Measurements from ENCODE around the gene FPR2.

FPR2 gene

GRCh38 chr19:51807925-51808324 is 46.9 kb downstream of the FPR2 start:
- no peak for DNase-seq

- no peak for DNase-seq
These were observed 47.5 kb downstream of the FPR2 start for GRCh38 chr19:51808333-51808986.

- no peak for DNase-seq
These were observed 48.8 kb downstream of the FPR2 start for GRCh38 chr19:51809787-51810186.

GRCh38 chr19:51810223-51810622 is 49.2 kb downstream of the FPR2 start:
- peak; percentile 50 for DNase-seq

GRCh38 chr19:51811344-51811743 is 50.4 kb downstream of the FPR2 start:
- DNase-seq = no peak

GRCh38 chr19:51815043-51815442 is 54.1 kb downstream of the FPR2 start:
- DNase-seq = no peak

GRCh38 chr19:51816711-51817110 is 55.7 kb downstream of the FPR2 start:
- DNase-seq = no peak

GRCh38 chr19:51820011-51820410 is 59.0 kb downstream of the FPR2 start:
- DNase-seq = no peak

All from RPMI8226 (cell line).